SK-N-SH (cell line): ENCODE measurements around the gene ORC6. TPM values are rescaled to one million over a fixed set of nuclear protein-coding genes. Genes with fewer than 3 reads are reported as not detected.

Source experiments
- CTCF ChIA-PET: fragments of 300-600, 350-600 bp; formaldehyde crosslinking; extraction: SDS; loops from one replicate; lab custom pipeline; 2021; lab: Yijun Ruan, JAX
- POLR2A ChIA-PET: fragments of 350-600 bp; sonication (Branson Sonifier 250); formaldehyde crosslinking; extraction: SDS; loops from one replicate; lab custom pipeline; 2020; ENCODE audit warnings: antibody characterized with exemption, inconsistent platforms; lab: Yijun Ruan, JAX
- DNase-seq: peaks from one replicate; pipeline ENCODE4 v3.0.0; 2012
- H2AFZ ChIP-seq: fragments of 200-600 bp; sonication (generic); 2 replicates; pipeline ENCODE4 v1.8.1; 2016; ENCODE audit warnings: antibody characterized with exemption, mild to moderate bottlenecking, low read depth
- H3F3A ChIP-seq: fragments of 200-600 bp; sonication (generic); replicated peaks from 2 replicates; pipeline ENCODE3; 2016; ENCODE audit warnings: antibody characterized with exemption, mild to moderate bottlenecking; ENCODE audit not compliant: insufficient read depth
- H3K27ac ChIP-seq, 2 experiments: fragments of 200-500 bp in 1 of 2; fragments of 200-600 bp in 1 of 2; sonication (Bioruptor generic) in 1 of 2; sonication (generic), shearing (Covaris generic) in 1 of 2; 2 replicates each; pipeline versions ENCODE4 v1.5.1 to v1.6.1; 2014 to 2016; ENCODE audit warnings: low read depth in 2 of 2, inconsistent platforms in 1 of 2, low read length in 1 of 2, mild to moderate bottlenecking in 1 of 2, mixed read lengths in 1 of 2
- H3K27me3 ChIP-seq: fragments of 200-600 bp; sonication (generic), shearing (Covaris generic); 2 replicates; pipeline ENCODE4 v1.6.1; 2016; ENCODE audit warnings: mixed run types; ENCODE audit not compliant: insufficient read depth
- H3K36me3 ChIP-seq, 2 experiments: fragments of 200-500 bp in 1 of 2; fragments of 200-600 bp in 1 of 2; sonication (Bioruptor generic) in 1 of 2; sonication (generic) in 1 of 2; replicated peaks in 1 of 2; 2 replicates each; pipeline versions ENCODE3 to v1.5.1; 2014 to 2016; ENCODE audit warnings: low read length in 1 of 2, mild to moderate bottlenecking in 1 of 2; ENCODE audit not compliant: insufficient read depth in 2 of 2, control insufficient read depth in 1 of 2
- H3K4me1 ChIP-seq, 2 experiments: fragments of 200-500 bp in 1 of 2; fragments of 200-600 bp in 1 of 2; sonication (Bioruptor generic) in 1 of 2; sonication (generic), shearing (Covaris generic) in 1 of 2; 2 replicates each; pipeline versions ENCODE4 v1.5.1 to v1.6.1; 2014 to 2016; ENCODE audit warnings: low read depth in 1 of 2, low read length in 1 of 2, mixed run types in 1 of 2; ENCODE audit not compliant: insufficient read depth in 2 of 2, control insufficient read depth in 1 of 2
- H3K4me2 ChIP-seq: fragments of 200-600 bp; sonication (generic), shearing (Covaris generic); 2 replicates; pipeline ENCODE4 v1.6.1; 2017; ENCODE audit warnings: mixed run types
- H3K4me3 ChIP-seq, 2 experiments: fragments of 200-500 bp in 1 of 2; fragments of 200-600 bp in 1 of 2; sonication (Bioruptor generic) in 1 of 2; sonication (generic), shearing (Covaris generic) in 1 of 2; 2 replicates each; pipeline versions ENCODE4 v1.5.1 to v1.8.1; 2014 to 2016; ENCODE audit warnings: low read depth in 2 of 2, inconsistent platforms in 1 of 2, low read length in 1 of 2, mild to moderate bottlenecking in 1 of 2, mixed read lengths in 1 of 2, moderate library complexity in 1 of 2
- H3K79me2 ChIP-seq: fragments of 200-600 bp; sonication (generic); 2 replicates; pipeline ENCODE4 v1.8.1; 2017; ENCODE audit warnings: mild to moderate bottlenecking; ENCODE audit not compliant: insufficient read depth
- H3K9ac ChIP-seq: fragments of 200-600 bp; sonication (generic); 2 replicates; pipeline ENCODE4 v1.6.1; 2017; ENCODE audit warnings: mixed run types
- H3K9me2 ChIP-seq: fragments of 200-600 bp; sonication (generic); 2 replicates; pipeline ENCODE4 v1.6.1; 2017; ENCODE audit warnings: mixed run types
- H3K9me3 ChIP-seq: fragments of 200-600 bp; sonication (generic); 2 replicates; pipeline ENCODE4 v1.6.1; 2017; ENCODE audit warnings: mixed run types, mild to moderate bottlenecking, moderate library complexity
- H4K20me1 ChIP-seq: fragments of 200-600 bp; sonication (generic); 2 replicates; pipeline ENCODE4 v1.6.1; 2017; ENCODE audit warnings: mild to moderate bottlenecking, mixed run types; ENCODE audit not compliant: insufficient read depth
- CHD2 ChIP-seq: fragments of 150-350 bp; IDR thresholded peaks from 2 replicates; pipeline ENCODE4 v1.6.1; 2018; ENCODE audit warnings: low read length; ENCODE audit not compliant: partially characterized antibody
- ELF1 ChIP-seq: IDR thresholded peaks from 2 replicates; pipeline ENCODE4 v1.4.0; 2012
- FOXM1 ChIP-seq: IDR thresholded peaks from 2 replicates; pipeline ENCODE4 v1.4.0; 2012; ENCODE audit warnings: low read depth, mild to moderate bottlenecking
- GATA2 ChIP-seq: sonication (generic); formaldehyde crosslinking; IDR thresholded peaks from 2 replicates; pipeline ENCODE4 v1.5.0; 2020; ENCODE audit warnings: mild to moderate bottlenecking, missing genetic modification reagents
- JUND ChIP-seq: IDR thresholded peaks from 2 replicates; pipeline ENCODE4 v1.4.0; 2012
- MEF2A ChIP-seq: IDR thresholded peaks from 2 replicates; pipeline ENCODE4 v1.4.0; 2012; ENCODE audit warnings: low read depth, borderline replicate concordance
- MXI1 ChIP-seq: IDR thresholded peaks from 2 replicates; pipeline ENCODE4 v1.6.1; 2012; ENCODE audit warnings: mild to moderate bottlenecking, low read depth, low read length, improper control_type of control experiment
- NFIC ChIP-seq: IDR thresholded peaks from 2 replicates; pipeline ENCODE4 v1.4.0; 2012; ENCODE audit warnings: borderline replicate concordance
- POLR2AphosphoS5 ChIP-seq: IDR thresholded peaks from 2 replicates; pipeline ENCODE4 v1.6.1; 2012; ENCODE audit warnings: low read depth, low read length
- RCOR1 ChIP-seq: fragments of 150-350 bp; IDR thresholded peaks from 2 replicates; pipeline ENCODE4 v1.6.1; 2017; ENCODE audit warnings: antibody characterized with exemption, low read length
- RXRA ChIP-seq: IDR thresholded peaks from 2 replicates; pipeline ENCODE4 v1.4.0; 2012; ENCODE audit warnings: low read depth, mild to moderate bottlenecking, borderline replicate concordance
- TAF1 ChIP-seq: IDR thresholded peaks from 2 replicates; pipeline ENCODE4 v1.6.1; 2012; ENCODE audit warnings: low read depth, mild to moderate bottlenecking, low read length, moderate library complexity, borderline replicate concordance
- YY1 ChIP-seq: IDR thresholded peaks from 2 replicates; pipeline ENCODE4 v1.4.0; 2012; ENCODE audit warnings: low read depth, mild to moderate bottlenecking
- ZBTB33 ChIP-seq: IDR thresholded peaks from 2 replicates; pipeline ENCODE4 v1.4.0; 2012; ENCODE audit warnings: low read depth, borderline replicate concordance
- WGBS: methylation state at CpG from one replicate; pipeline ENCODE4 v1.1.6; 2017; ENCODE audit warnings: low lambda C conversion rate; 5-methylcytosine and 5-hydroxymethylcytosine counted together
- polyA plus RNA-seq, 3 experiments: library from polyadenylated mRNA; depleted of rRNA; stranded (reverse); fragments of >200 nt; gene quantifications; 2 replicates each; pipeline ENCODE4 v1.2.3, GENCODE V29; 2012
- TF ChIP-seq, protein P1 (sequence below): IDR thresholded peaks from 2 replicates; pipeline ENCODE4; 2012
- TF ChIP-seq, protein P2 (sequence below): fragments of 150-350 bp; IDR thresholded peaks from 2 replicates; pipeline ENCODE4 v1.6.1; 2017; ENCODE audit warnings: antibody characterized with exemption, low read length, low read depth, borderline replicate concordance
- TF ChIP-seq, protein P3 (sequence below): IDR thresholded peaks from 2 replicates; pipeline ENCODE4 v1.4.0; 2012; ENCODE audit warnings: low read depth

The ORC6 gene
- polyA plus RNA-seq, 1 of the 3 experiments (the other 2 are of a cell fraction): 17.4 TPM

- no peak overlapping the region for H3K4me2 ChIP-seq
- no peak overlapping the region for H2AFZ ChIP-seq
- H3K9me3 ChIP-seq: 0 out of 2 replicates have a peak, but pooled peaks cover 6% of the 10 kb centered on the region
- H3F3A ChIP-seq: no peaks in the 10 kb centered on the region
- no peak overlapping the region for H3K4me3 ChIP-seq
- H3K27me3 ChIP-seq: no peaks in the 10 kb centered on the region
- H3K79me2 ChIP-seq: no peaks in the 10 kb centered on the region
- TF ChIP-seq, protein P1, sequence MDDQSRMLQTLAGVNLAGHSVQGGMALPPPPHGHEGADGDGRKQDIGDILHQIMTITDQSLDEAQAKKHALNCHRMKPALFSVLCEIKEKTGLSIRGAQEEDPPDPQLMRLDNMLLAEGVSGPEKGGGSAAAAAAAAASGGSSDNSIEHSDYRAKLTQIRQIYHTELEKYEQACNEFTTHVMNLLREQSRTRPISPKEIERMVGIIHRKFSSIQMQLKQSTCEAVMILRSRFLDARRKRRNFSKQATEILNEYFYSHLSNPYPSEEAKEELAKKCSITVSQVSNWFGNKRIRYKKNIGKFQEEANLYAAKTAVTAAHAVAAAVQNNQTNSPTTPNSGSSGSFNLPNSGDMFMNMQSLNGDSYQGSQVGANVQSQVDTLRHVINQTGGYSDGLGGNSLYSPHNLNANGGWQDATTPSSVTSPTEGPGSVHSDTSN: no peak
- TF ChIP-seq POLR2AphosphoS5 (no peak), ZBTB33 (no peak), GATA2 (CRISPR knock-in tag) (no peak), RCOR1 (no peak)
- TF ChIP-seq, all 33 proteins: peak for 0
- 81% methylated on average over 7 of the region's 8 CpGs for WGBS
- peaks cover 0 to 2% of the 10 kb centered on the region in 2 experiments; a peak in 1 of 4 replicates for H3K4me1 ChIP-seq
- ChIA-PET CTCF (no interaction called here), POLR2A (no interaction called here)
- DNase-seq: no peak
- no peaks in the 10 kb centered on the region for H3K36me3 ChIP-seq
- no peak overlapping the region for H3K27ac ChIP-seq
- no peak overlapping the region for H3K9ac ChIP-seq
- H4K20me1 ChIP-seq: no peaks in the 10 kb centered on the region
- H3K9me2 ChIP-seq: no peaks in the 10 kb centered on the region
Observed at GRCh38 chr16:46730126-46730525, 40.7 kb downstream of the ORC6 start.

- no peak for DNase-seq
- H2AFZ ChIP-seq: no peak overlapping the region
- no peaks in the 10 kb centered on the region for H3K9me3 ChIP-seq
- no peak overlapping the region for H3K9ac ChIP-seq
- H4K20me1 ChIP-seq: no peaks in the 10 kb centered on the region
- 70% methylated on average over 15 of the region's 17 CpGs for WGBS
- ChIA-PET POLR2A (no interaction called here), CTCF (no interaction called here)
- H3K4me3 ChIP-seq: no peak overlapping the region
- H3K4me1 ChIP-seq: peaks cover 0 to 2% of the 10 kb centered on the region in 2 experiments; a peak in 1 of 4 replicates
- no peaks in the 10 kb centered on the region for H3K9me2 ChIP-seq
- no peaks in the 10 kb centered on the region for H3K27me3 ChIP-seq
- no peaks in the 10 kb centered on the region for H3K79me2 ChIP-seq
- no peak overlapping the region for H3K4me2 ChIP-seq
- no peaks in the 10 kb centered on the region for H3K36me3 ChIP-seq
- H3K27ac ChIP-seq: no peak overlapping the region
- H3F3A ChIP-seq: no peaks in the 10 kb centered on the region
- no peak for TF ChIP-seq RXRA
- TF ChIP-seq, protein P2, sequence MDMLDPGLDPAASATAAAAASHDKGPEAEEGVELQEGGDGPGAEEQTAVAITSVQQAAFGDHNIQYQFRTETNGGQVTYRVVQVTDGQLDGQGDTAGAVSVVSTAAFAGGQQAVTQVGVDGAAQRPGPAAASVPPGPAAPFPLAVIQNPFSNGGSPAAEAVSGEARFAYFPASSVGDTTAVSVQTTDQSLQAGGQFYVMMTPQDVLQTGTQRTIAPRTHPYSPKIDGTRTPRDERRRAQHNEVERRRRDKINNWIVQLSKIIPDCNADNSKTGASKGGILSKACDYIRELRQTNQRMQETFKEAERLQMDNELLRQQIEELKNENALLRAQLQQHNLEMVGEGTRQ: no peak
- TF ChIP-seq JUND: no peak
- TF ChIP-seq FOXM1: no peak
- no peak for TF ChIP-seq CHD2
- TF ChIP-seq NFIC: no peak
- no peak for TF ChIP-seq ELF1
- no peak for TF ChIP-seq MXI1
- no peak for TF ChIP-seq GATA2 (CRISPR knock-in tag)
- no peak for TF ChIP-seq MEF2A
- TF ChIP-seq, protein P1: no peak
- no peak for TF ChIP-seq YY1
- no peak for TF ChIP-seq RCOR1
- TF ChIP-seq, protein P3, sequence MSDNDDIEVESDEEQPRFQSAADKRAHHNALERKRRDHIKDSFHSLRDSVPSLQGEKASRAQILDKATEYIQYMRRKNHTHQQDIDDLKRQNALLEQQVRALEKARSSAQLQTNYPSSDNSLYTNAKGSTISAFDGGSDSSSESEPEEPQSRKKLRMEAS: no peak
- TF ChIP-seq ZBTB33: no peak
- no peak for TF ChIP-seq TAF1
Observed at GRCh38 chr16:46730801-46731690, 41.6 kb downstream of the ORC6 start.
